Fibroblast of lung (primary cell): ENCODE results near the gene MTAP. TPM values are rescaled to one million over a fixed set of nuclear protein-coding genes. Genes with fewer than 3 reads are reported as not detected.

Source experiments
- DNase-seq, 2 donors: peaks; one replicate each; pipeline versions ENCODE4 v3.0.0 to v3.0.0-alpha.2; 2010; ENCODE audit warnings: low read depth in 2 of 2
- H2AFZ ChIP-seq: 2 replicates; pipeline ENCODE4 v1.5.1; 2012; ENCODE audit warnings: low read length, control low read depth, inconsistent platforms
- H3K27ac ChIP-seq: 2 replicates; pipeline ENCODE4 v1.5.1; 2011; ENCODE audit warnings: low read length, control low read depth; ENCODE audit not compliant: insufficient read depth
- H3K27me3 ChIP-seq: 2 replicates; pipeline ENCODE4 v1.5.1; 2011; ENCODE audit warnings: mild to moderate bottlenecking, low read length; ENCODE audit not compliant: control insufficient read depth, insufficient read depth
- H3K36me3 ChIP-seq: 2 replicates; pipeline ENCODE4 v1.5.1; 2011; ENCODE audit warnings: low read length; ENCODE audit not compliant: control insufficient read depth, insufficient read depth
- H3K4me1 ChIP-seq: 2 replicates; pipeline ENCODE4 v1.5.1; 2011; ENCODE audit warnings: low read length; ENCODE audit not compliant: control insufficient read depth, insufficient read depth; ENCODE audit errors: extremely low read depth
- H3K4me2 ChIP-seq: 2 replicates; pipeline ENCODE4 v1.5.1; 2011; ENCODE audit warnings: low read length, control low read depth; ENCODE audit not compliant: insufficient read depth; ENCODE audit errors: extremely low read depth
- H3K4me3 ChIP-seq, 4 experiments: fragments of 200-600 bp in 1 of 4; sonication (generic) in 1 of 4; replicated peaks in 1 of 4; 2 replicates each; pipeline ENCODE4 v1.5.1; 2011 to 2016; ENCODE audit warnings: low read length in 4 of 4, low read depth in 3 of 4, mild to moderate bottlenecking in 3 of 4, control low read depth in 2 of 4, inconsistent platforms in 1 of 4, mixed read lengths in 1 of 4; ENCODE audit not compliant: insufficient read depth in 1 of 4; ENCODE audit errors: control extremely low read depth in 1 of 4
- H3K79me2 ChIP-seq: 2 replicates; pipeline ENCODE4 v1.5.1; 2012; ENCODE audit warnings: mild to moderate bottlenecking, low read length, inconsistent platforms; ENCODE audit not compliant: control insufficient read depth, insufficient read depth
- H3K9ac ChIP-seq: 2 replicates; pipeline ENCODE4 v1.5.1; 2011; ENCODE audit warnings: mild to moderate bottlenecking, low read length, control low read depth; ENCODE audit not compliant: insufficient read depth
- H3K9me3 ChIP-seq: 2 replicates; pipeline ENCODE4 v1.5.1; 2012; ENCODE audit warnings: low read depth, low read length; ENCODE audit not compliant: control insufficient read depth, insufficient read depth
- H4K20me1 ChIP-seq: 2 replicates; pipeline ENCODE4 v1.5.1; 2011; ENCODE audit warnings: low read length; ENCODE audit not compliant: control insufficient read depth, insufficient read depth; ENCODE audit errors: extremely low read depth
- CTCF ChIP-seq, 2 donors: IDR thresholded peaks in 1 of 2; conservative IDR thresholded peaks in 1 of 2; 1 replicate in 1 of 2; 2 replicates in 1 of 2; pipeline ENCODE4 v1.5.1; 2011 to 2012; ENCODE audit warnings: low read length in 2 of 2, control low read depth in 1 of 2, inconsistent platforms in 1 of 2, low read depth in 1 of 2, mild to moderate bottlenecking in 1 of 2
- EZH2 ChIP-seq: IDR thresholded peaks from 2 replicates; pipeline ENCODE4 v1.5.1; 2012; ENCODE audit warnings: low read length, control low read depth, mild to moderate bottlenecking; ENCODE audit errors: missing control alignments
- polyA plus RNA-seq, 2 donors: library from polyadenylated mRNA; depleted of rRNA in 1 of 2; stranded (reverse) in 1 of 2; unstranded in 1 of 2; fragments of >200 nt; gene quantifications; 2 replicates each; pipeline ENCODE4 v1.2.1, GENCODE V29; 2011 to 2012; ENCODE audit warnings: missing spikeins in 1 of 2
- total RNA-seq: library from RNA; depleted of rRNA; stranded (reverse); fragments of >200 nt; gene quantifications from 2 replicates; pipeline ENCODE4 v1.2.1, GENCODE V29; 2014

The MTAP gene
- total and polyA plus RNA-seq, 2 donors (not counting 1 experiment from before 2014, with no cell fraction given): 20.0 to 27.6 TPM

GRCh38 chr9:21758540-21758939 lies 43.9 kb upstream of the MTAP start:
- no peak overlapping the region for H3K4me2 ChIP-seq
- H3K9ac ChIP-seq: no peak overlapping the region
- no peak for DNase-seq
- no peak overlapping the region for H2AFZ ChIP-seq
- no peaks in the 10 kb centered on the region for H4K20me1 ChIP-seq
- no peaks in the 10 kb centered on the region for H3K9me3 ChIP-seq
- no peak overlapping the region for H3K4me3 ChIP-seq
- no peaks in the 10 kb centered on the region for H3K27me3 ChIP-seq
- TF ChIP-seq EZH2 (no peak), CTCF (conservative IDR thresholded peaks at IDR 0.05 in 1 of 2, IDR thresholded peaks at IDR 0.05 in 1 of 2; ENCODE audit: low read depth in 1 of 2, low read length in 2 of 2) (no peak)
- H3K79me2 ChIP-seq: no peaks in the 10 kb centered on the region
- no peaks in the 10 kb centered on the region for H3K4me1 ChIP-seq
- H3K27ac ChIP-seq: no peak overlapping the region
- H3K36me3 ChIP-seq: no peaks in the 10 kb centered on the region

GRCh38 chr9:21761309-21761901 lies 41.0 kb upstream of the MTAP start:
- no peaks in the 10 kb centered on the region for H3K4me1 ChIP-seq
- H3K9ac ChIP-seq: no peak overlapping the region
- H3K4me3 ChIP-seq: no peak overlapping the region
- DNase-seq: peak in 1 of 2 donors; percentile 73
- no peaks in the 10 kb centered on the region for H3K9me3 ChIP-seq
- no peaks in the 10 kb centered on the region for H3K79me2 ChIP-seq
- no peak overlapping the region for H3K4me2 ChIP-seq
- no peaks in the 10 kb centered on the region for H3K36me3 ChIP-seq
- no peak overlapping the region for H3K27ac ChIP-seq
- no peaks in the 10 kb centered on the region for H3K27me3 ChIP-seq
- TF ChIP-seq EZH2 (no peak), CTCF (conservative IDR thresholded peaks at IDR 0.05 in 1 of 2, IDR thresholded peaks at IDR 0.05 in 1 of 2; ENCODE audit: low read depth in 1 of 2, low read length in 2 of 2) (no peak)
- H2AFZ ChIP-seq: no peak overlapping the region
- no peaks in the 10 kb centered on the region for H4K20me1 ChIP-seq

- DNase-seq: no peak
- TF ChIP-seq CTCF (conservative IDR thresholded peaks at IDR 0.05 in 1 of 2, IDR thresholded peaks at IDR 0.05 in 1 of 2; ENCODE audit: low read depth in 1 of 2, low read length in 2 of 2): no peak
- no peak for TF ChIP-seq EZH2
- H4K20me1 ChIP-seq: no peaks in the 10 kb centered on the region
Measured at GRCh38 chr9:21762064-21762463, 40.4 kb upstream of the MTAP start.

More at GRCh38 chr9:21762064-21762463, 40.4 kb upstream of the MTAP start:
- Histone ChIP-seq H2AFZ (no peak overlapping the region), H3K27ac (no peak overlapping the region), H3K9me3 (no peaks in the 10 kb centered on the region), H3K4me3 (no peak overlapping the region), H3K4me1 (no peaks in the 10 kb centered on the region), H3K4me2 (no peak overlapping the region), H3K9ac (no peak overlapping the region), H3K79me2 (no peaks in the 10 kb centered on the region), H3K36me3 (no peaks in the 10 kb centered on the region), H3K27me3 (no peaks in the 10 kb centered on the region)
